Measurements from ENCODE around the gene TOPAZ1. TPM values are rescaled to one million over a fixed set of nuclear protein-coding genes. Genes with fewer than 3 reads are reported as not detected.

The TOPAZ1 gene
- total RNA-seq: not detected

GRCh38 chr3:44241706-44242105 is at the start of gene TOPAZ1:
TOPAZ1 (plus strand) TSS chr3:44241886; CDS start chr3:44242054, 168 bp downstream.

GRCh38 chr3:44338010-44338827 is 96.5 kb downstream of the TOPAZ1 start, which contains the start of gene TCAIM:
TCAIM (plus strand) TSS chr3:44338766; CDS start chr3:44354783, 16,017 bp downstream.

Other genes starting within 250 kb of the TOPAZ1 start
- gene TCAIM, start 96.9 kb downstream of the TOPAZ1 start, total RNA-seq: 35.4 TPM
- 23.6 TPM for gene ZNF445, start 235.8 kb downstream of the TOPAZ1 start, total RNA-seq